Gastrocnemius medialis (tissue), 4 donors: ENCODE results near the gene ZDHHC21. TPM values are rescaled to one million over a fixed set of nuclear protein-coding genes. Genes with fewer than 3 reads are reported as not detected.

Experiments
- ATAC-seq, 2 donors: fragments of 150-250 bp; one replicate each; pipeline ENCODE4 v1.9.1; 2016
- DNase-seq, 2 donors: peaks; one replicate each; pipeline ENCODE4 v3.0.0-alpha.2; 2019
- H3K27ac ChIP-seq, 4 donors: fragments of 200-600 bp; sonication (generic); 1 replicate in 1 of 4; 2 replicates in 3 of 4; pipeline ENCODE4 v1.5.1; 2016 to 2018; ENCODE audit warnings: mild to moderate bottlenecking in 2 of 4, moderate library complexity in 1 of 4
- H3K27me3 ChIP-seq, 3 donors: fragments of 200-600 bp; sonication (generic) in 2 of 3; 1 replicate in 1 of 3; 2 replicates in 2 of 3; pipeline versions ENCODE4 v1.5.1 to v1.6.0; 2016 to 2019; ENCODE audit warnings: mild to moderate bottlenecking in 1 of 3, moderate library complexity in 1 of 3
- H3K36me3 ChIP-seq, 2 donors: fragments of 200-600 bp; sonication (generic) in 1 of 2; one replicate each; pipeline ENCODE4 v1.5.1; 2017 to 2018
- H3K4me1 ChIP-seq, 2 donors: fragments of 200-600 bp; sonication (generic) in 1 of 2; one replicate each; pipeline ENCODE4 v1.5.1; 2016 to 2017; ENCODE audit warnings: mild to moderate bottlenecking in 2 of 2
- H3K4me3 ChIP-seq, 4 donors: fragments of 200-600 bp; sonication (generic) in 3 of 4; 1 replicate in 1 of 4; 2 replicates in 3 of 4; pipeline ENCODE4 v1.5.1; 2016 to 2019; ENCODE audit warnings: mild to moderate bottlenecking in 2 of 4
- H3K9me3 ChIP-seq, 3 donors: fragments of 200-600 bp; sonication (generic) in 2 of 3; 1 replicate in 1 of 3; 2 replicates in 2 of 3; pipeline ENCODE4 v1.5.1; 2016 to 2019
- POLR2A ChIP-seq, 2 donors: fragments of 450-650 bp; IDR thresholded peaks; one replicate each; pipeline ENCODE4 v1.6.1; 2017; ENCODE audit warnings: antibody characterized with exemption in 2 of 2, mild to moderate bottlenecking in 2 of 2, moderate library complexity in 2 of 2
- in situ Hi-C, 4 donors: fragments of 200-750 bp; cut with MboI; loops; one replicate each; pipeline versions ENCODE4 v1.15.0 to v1.8.0; 2017; ENCODE audit warnings: low sequenced_read_pairs in 4 of 4
- intact Hi-C: fragments of 100-400 bp; cut with DNase I; formaldehyde crosslinking; loops from one replicate; pipeline ENCODE4 v1.15.1; 2023; ENCODE audit warnings: low total_unique reads
- total RNA-seq, 4 donors: library from RNA; depleted of rRNA; stranded (reverse); fragments of >200 nt; gene quantifications; one replicate each; pipeline versions ENCODE4 v1.1.0 to v1.2.3, GENCODE V29; 2016
- TF ChIP-seq, protein P1 (sequence below), 5 experiments: fragments of 450-650 bp in 3 of 5; fragments of 200-600 bp in 2 of 5; sonication (generic) in 2 of 5; IDR thresholded peaks in 4 of 5; conservative IDR thresholded peaks in 1 of 5; 1 replicate in 4 of 5; 2 replicates in 1 of 5; pipeline ENCODE4 v1.5.1; 2016 to 2019; ENCODE audit warnings: antibody characterized with exemption in 5 of 5, mild to moderate bottlenecking in 3 of 5, moderate library complexity in 3 of 5

Gene ZDHHC21
- total RNA-seq, 4 donors from 2014 or later = 3.7 to 15.9 (median 6.1) TPM

DNA sequence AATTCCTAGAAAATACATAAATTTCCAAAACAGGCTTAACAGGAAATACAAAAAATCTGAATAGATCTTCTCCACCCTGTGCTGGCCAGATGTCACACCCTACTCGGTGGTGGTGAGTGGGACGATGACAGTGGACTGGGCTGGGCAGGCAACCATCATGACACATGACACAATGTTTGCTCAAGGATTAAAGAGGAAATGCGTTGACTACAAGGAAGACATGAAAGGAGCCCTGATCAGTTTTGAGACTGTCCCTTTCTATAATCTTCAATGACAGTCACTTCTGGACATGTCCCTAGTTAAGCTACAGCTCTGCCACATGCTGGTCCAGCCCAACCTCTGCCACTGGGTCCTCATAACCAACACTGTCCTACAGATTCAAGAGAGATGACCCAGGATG is 99.8 kb downstream of the ZDHHC21 start:
- Histone ChIP-seq H3K9me3 (no peaks in the 10 kb centered on the region), H3K27ac (no peak overlapping the region), H3K4me1 (no peaks in the 10 kb centered on the region), H3K36me3 (peaks cover 0 to 8% of the 10 kb centered on the region in 2 donors), H3K27me3 (no peaks in the 10 kb centered on the region), H3K4me3 (no peak overlapping the region)
- ATAC-seq = no peak
- in situ Hi-C loops = no loop called here
- TF ChIP-seq, protein P1, sequence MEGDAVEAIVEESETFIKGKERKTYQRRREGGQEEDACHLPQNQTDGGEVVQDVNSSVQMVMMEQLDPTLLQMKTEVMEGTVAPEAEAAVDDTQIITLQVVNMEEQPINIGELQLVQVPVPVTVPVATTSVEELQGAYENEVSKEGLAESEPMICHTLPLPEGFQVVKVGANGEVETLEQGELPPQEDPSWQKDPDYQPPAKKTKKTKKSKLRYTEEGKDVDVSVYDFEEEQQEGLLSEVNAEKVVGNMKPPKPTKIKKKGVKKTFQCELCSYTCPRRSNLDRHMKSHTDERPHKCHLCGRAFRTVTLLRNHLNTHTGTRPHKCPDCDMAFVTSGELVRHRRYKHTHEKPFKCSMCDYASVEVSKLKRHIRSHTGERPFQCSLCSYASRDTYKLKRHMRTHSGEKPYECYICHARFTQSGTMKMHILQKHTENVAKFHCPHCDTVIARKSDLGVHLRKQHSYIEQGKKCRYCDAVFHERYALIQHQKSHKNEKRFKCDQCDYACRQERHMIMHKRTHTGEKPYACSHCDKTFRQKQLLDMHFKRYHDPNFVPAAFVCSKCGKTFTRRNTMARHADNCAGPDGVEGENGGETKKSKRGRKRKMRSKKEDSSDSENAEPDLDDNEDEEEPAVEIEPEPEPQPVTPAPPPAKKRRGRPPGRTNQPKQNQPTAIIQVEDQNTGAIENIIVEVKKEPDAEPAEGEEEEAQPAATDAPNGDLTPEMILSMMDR (IDR thresholded peaks at IDR 0.05 in 4 of 5, conservative IDR thresholded peaks at IDR 0.05 in 1 of 5) = no peak
- no peak for TF ChIP-seq POLR2A (IDR thresholded peaks at IDR 0.05)
- intact Hi-C loops = no loop called here
- no peak for DNase-seq

- DNase-seq = no peak
Measured at GRCh38 chr9:14591411-14591810, 101.8 kb downstream of the ZDHHC21 start.

DNA sequence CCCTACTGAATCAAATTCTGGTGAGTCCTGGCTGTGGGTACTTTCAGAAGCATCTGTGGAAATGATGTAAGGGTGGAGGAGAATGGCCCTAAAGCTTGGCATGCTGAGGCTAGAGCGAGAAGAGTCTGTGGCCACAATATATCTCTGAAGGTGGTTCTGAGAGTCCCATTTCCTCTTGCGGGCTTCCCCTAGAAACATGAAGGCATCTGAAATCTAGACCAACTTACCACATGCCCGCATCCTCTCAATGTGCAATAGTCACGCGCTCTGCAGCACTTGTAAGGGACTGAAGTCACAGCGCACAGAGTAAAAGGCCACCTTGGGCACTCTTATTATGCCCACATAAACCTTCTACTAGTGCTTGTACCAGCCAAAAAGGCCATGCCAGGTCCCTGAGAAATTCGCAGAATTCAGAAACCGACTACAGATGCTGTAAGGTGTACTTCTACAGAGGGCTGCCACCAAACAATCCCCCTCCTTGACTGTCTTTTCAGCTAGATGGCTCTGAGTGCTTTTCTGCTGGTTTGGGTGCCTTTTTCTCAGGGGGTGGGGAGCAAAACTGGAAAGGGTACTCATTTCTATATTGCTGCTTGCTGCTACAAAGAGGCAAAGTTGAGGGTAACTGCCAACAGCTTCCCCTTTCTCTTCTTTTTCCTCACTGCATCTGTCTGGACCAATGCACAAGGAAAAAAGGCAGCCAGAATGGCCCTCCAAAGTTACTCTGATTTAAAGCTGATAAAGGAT is 107.3 kb downstream of the ZDHHC21 start:
- Histone ChIP-seq H3K27me3 (no peaks in the 10 kb centered on the region), H3K36me3 (no peaks in the 10 kb centered on the region), H3K4me1 (no peaks in the 10 kb centered on the region), H3K9me3 (no peaks in the 10 kb centered on the region), H3K4me3 (no peak overlapping the region), H3K27ac (no peak overlapping the region)
- in situ Hi-C loops = no loop called here
- no peak for TF ChIP-seq POLR2A (IDR thresholded peaks at IDR 0.05)
- TF ChIP-seq, protein P1 (IDR thresholded peaks at IDR 0.05 in 4 of 5, conservative IDR thresholded peaks at IDR 0.05 in 1 of 5) = no peak
- intact Hi-C loops = no loop called here
- no peak for DNase-seq
- no peak for ATAC-seq

More at GRCh38 chr9:14591411-14591810, 101.8 kb downstream of the ZDHHC21 start:
- no peak overlapping the region for H3K4me3 ChIP-seq
- no peaks in the 10 kb centered on the region for H3K9me3 ChIP-seq
- no peaks in the 10 kb centered on the region for H3K4me1 ChIP-seq
- H3K27ac ChIP-seq = no peak overlapping the region
- ATAC-seq = no peak
- H3K27me3 ChIP-seq = no peaks in the 10 kb centered on the region
- intact Hi-C loops (no loop called here), in situ Hi-C loops (no loop called here)
- H3K36me3 ChIP-seq = peaks cover 0 to 8% of the 10 kb centered on the region in 2 donors
- TF ChIP-seq POLR2A (IDR thresholded peaks at IDR 0.05) = no peak
- TF ChIP-seq, protein P1 (IDR thresholded peaks at IDR 0.05 in 4 of 5, conservative IDR thresholded peaks at IDR 0.05 in 1 of 5) = no peak

- H3K4me3 ChIP-seq = no peak overlapping the region
- DNase-seq (no peak), ATAC-seq (no peak)
- intact Hi-C loops = no loop called here
- H3K27ac ChIP-seq = no peak overlapping the region
- H3K36me3 ChIP-seq = no peaks in the 10 kb centered on the region
- no peaks in the 10 kb centered on the region for H3K27me3 ChIP-seq
- TF ChIP-seq POLR2A (IDR thresholded peaks at IDR 0.05) = no peak
- TF ChIP-seq, protein P1 (IDR thresholded peaks at IDR 0.05 in 4 of 5, conservative IDR thresholded peaks at IDR 0.05 in 1 of 5) = no peak
- in situ Hi-C loops = no loop called here
- H3K4me1 ChIP-seq = no peaks in the 10 kb centered on the region
- H3K9me3 ChIP-seq = no peaks in the 10 kb centered on the region
Measured at GRCh38 chr9:14584571-14584970, 108.7 kb downstream of the ZDHHC21 start.
